Measurements from ENCODE around the gene FBXW7. TPM values are rescaled to one million over a fixed set of nuclear protein-coding genes. Genes with fewer than 3 reads are reported as not detected.

FBXW7 gene
- total RNA-seq, 1 experiment from 2014 or later, result 27.1 TPM

- no peaks in the 10 kb centered on the region for H3K27me3 Mint-ChIP-seq (ENCODE audit: low read depth)
- no peaks in the 10 kb centered on the region for H3K27me3 ChIP-seq (ENCODE audit: insufficient read depth, low read length)
- H3K9me3 ChIP-seq (ENCODE audit: control insufficient read depth, low read depth, low read length), result no peaks in the 10 kb centered on the region
- H3K23me2 ChIP-seq (ENCODE audit: insufficient read length, low read depth, low read length, poor library complexity, severe bottlenecking), result no peaks in the 10 kb centered on the region
- no peak overlapping the region for H2BK5ac ChIP-seq (ENCODE audit: insufficient read length, low read length)
- no peak overlapping the region for H3K4me2 ChIP-seq (ENCODE audit: insufficient read depth, insufficient read length, low read length)
- H3K56ac ChIP-seq (ENCODE audit: insufficient read length, low read depth, low read length), result no peak overlapping the region
- no peak overlapping the region for H3T11ph ChIP-seq (ENCODE audit: low read length)
- no peak for DNase-seq
- H2BK15ac ChIP-seq (ENCODE audit: low read depth, low read length), result no peak overlapping the region
- H3K9ac ChIP-seq (ENCODE audit: extremely low read depth, insufficient read length, low read length), result no peak overlapping the region
- H3K4me1 Mint-ChIP-seq, result no peaks in the 10 kb centered on the region
- no peak overlapping the region for H4K8ac ChIP-seq (replicated peaks; ENCODE audit: insufficient read length, low read depth, low read length)
- H2BK20ac ChIP-seq (ENCODE audit: low read depth, low read length, poor library complexity, severe bottlenecking), result no peak overlapping the region
- no peaks in the 10 kb centered on the region for H3K4me1 ChIP-seq (ENCODE audit: insufficient read depth, low read length)
- no peaks in the 10 kb centered on the region for H3K79me1 ChIP-seq (ENCODE audit: insufficient read depth, low read depth, low read length, poor library complexity, severe bottlenecking)
- H4K20me1 ChIP-seq (ENCODE audit: control insufficient read depth, insufficient read depth, insufficient read length), result no peaks in the 10 kb centered on the region
- no peak overlapping the region for H4K5ac ChIP-seq (ENCODE audit: insufficient read length, low read depth, low read length)
- H2BK12ac ChIP-seq (ENCODE audit: insufficient read length, low read depth, low read length), result no peak overlapping the region
- H3K4me3 Mint-ChIP-seq, result no peak overlapping the region
- no peak overlapping the region for H3K27ac Mint-ChIP-seq
- H3K4ac ChIP-seq (ENCODE audit: low read depth, low read length), result no peak overlapping the region
- no peak for TF ChIP-seq CTCF (conservative IDR thresholded peaks at IDR 0.05)
- no CpG with 5 or more reads among the region's 3 CpGs for WGBS (ENCODE audit: extremely low coverage, insufficient read length, low lambda C conversion rate)
- H3K9me3 Mint-ChIP-seq, result no peaks in the 10 kb centered on the region
- no peak overlapping the region for H4K91ac ChIP-seq (ENCODE audit: insufficient read length, low read depth, low read length)
- H3K14ac ChIP-seq (ENCODE audit: insufficient read depth, low read length), result no peak overlapping the region
- H3K27ac ChIP-seq (ENCODE audit: insufficient read length, low read depth, low read length), result no peak overlapping the region
- H2AFZ ChIP-seq (ENCODE audit: low read length), result no peak overlapping the region
- no peak overlapping the region for H3K18ac ChIP-seq (ENCODE audit: insufficient read length, low read depth, low read length)
- no peak overlapping the region for H3K23ac ChIP-seq (ENCODE audit: insufficient read length, low read depth, low read length)
- H2AK5ac ChIP-seq (ENCODE audit: insufficient read length, low read length), result no peak overlapping the region
- H3K36me3 Mint-ChIP-seq (ENCODE audit: insufficient read depth in 1 of 3, low read depth in 3 of 3), result 0 out of 7 replicates have a peak, but pooled peaks cover 0 to 4% (median 0%) of the 10 kb centered on the region in 3 experiments
- no peaks in the 10 kb centered on the region for H3K79me2 ChIP-seq (ENCODE audit: insufficient read depth, low read length)
- H2BK120ac ChIP-seq (ENCODE audit: low read depth, low read length, poor library complexity, severe bottlenecking), result no peak overlapping the region
Measured at GRCh38 chr4:152334931-152335330, 201.0 kb downstream of the FBXW7 start.
